ENCODE results near the gene DRAM1. TPM values are rescaled to one million over a fixed set of nuclear protein-coding genes. Genes with fewer than 3 reads are reported as not detected.
A peak's percentile ranks its signal among the peaks of the same experiment; 100 is the strongest.

DRAM1 gene
- polyA plus RNA-seq, 1 of the 3 experiments (the other 2 are of a cell fraction): 37.4 TPM

DNA sequence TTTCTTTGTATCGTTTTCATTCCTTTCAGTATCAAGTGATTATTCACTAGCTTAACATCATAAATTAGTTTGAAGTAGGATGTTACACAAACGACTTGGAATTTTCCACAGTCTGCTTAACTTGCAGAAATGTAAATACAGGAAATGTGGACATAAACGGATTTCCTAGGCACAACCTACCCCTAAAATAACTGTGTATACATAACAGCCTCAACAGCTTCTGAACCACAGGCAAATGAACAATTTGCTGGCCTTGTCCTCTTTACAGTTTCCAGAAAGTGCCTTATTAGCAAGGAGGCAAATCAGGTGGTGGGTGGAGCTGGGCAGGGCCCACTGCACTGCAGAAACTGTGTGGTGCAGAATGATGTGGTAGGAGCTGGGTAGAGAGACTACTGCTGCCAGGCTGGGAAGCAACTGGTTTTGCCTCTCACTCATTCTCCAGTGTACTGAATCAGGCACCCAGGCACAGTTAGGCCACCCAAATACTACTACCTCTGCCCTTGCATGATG is 14.1 kb downstream of the DRAM1 start:
- Histone ChIP-seq H2AFZ (ENCODE audit: low read depth) (0 out of 2 replicates have a peak overlapping the region, but pooled peaks have one; percentile 52), H3K4me3 (ENCODE audit: low read depth in 2 of 2, low read length in 1 of 2) (0 out of 4 replicates have a peak overlapping the region, but pooled peaks of 1 of the 2 experiments have one; percentile 19), H3K9me3 (no peaks in the 10 kb centered on the region), H4K20me1 (ENCODE audit: insufficient read depth) (no peaks in the 10 kb centered on the region), H3K36me3 (replicated peaks in 1 of 2; ENCODE audit: control insufficient read depth in 1 of 2, insufficient read depth in 2 of 2, low read length in 1 of 2) (no peaks in the 10 kb centered on the region), H3K27ac (ENCODE audit: low read depth in 2 of 2, low read length in 1 of 2) (peak overlapping the region; percentile 29 to 74), H3K9me2 (no peaks in the 10 kb centered on the region), H3F3A (replicated peaks; ENCODE audit: insufficient read depth) (peaks cover 26% of the 10 kb centered on the region), H3K4me1 (ENCODE audit: control insufficient read depth in 1 of 2, insufficient read depth in 2 of 2, low read depth in 1 of 2, low read length in 1 of 2) (peaks cover 0 to 19% of the 10 kb centered on the region in 2 experiments; a peak in 3 of 4 replicates), H3K79me2 (ENCODE audit: insufficient read depth) (peaks cover 63% of the 10 kb centered on the region), H3K9ac (peak overlapping the region; percentile 39; the same call in 1 of the 2 replicates), H3K4me2 (peak overlapping the region; percentile 56), H3K27me3 (ENCODE audit: insufficient read depth) (no peaks in the 10 kb centered on the region)
- CTCF ChIA-PET: interaction anchor here (0.9 to 1.4 kb wide), 2 partner anchors 52 to 61 kb away, joined by 3 read pairs; partner anchors contain the start of gene GNPTAB
- WGBS (ENCODE audit: low lambda C conversion rate): 2% methylated on average over 3 of the region's 3 CpGs
- DNase-seq: no peak
- POLR2A ChIA-PET: no interaction called here
- TF ChIP-seq EP300 (IDR thresholded peaks at IDR 0.05; ENCODE audit: borderline replicate concordance in 1 of 2, low read depth in 1 of 2, low read length in 1 of 2) (peak in 1 of 2 experiments; percentile 59; a peak in 1 of 4 replicates), FOXJ3 (CRISPR knock-in tag; IDR thresholded peaks at IDR 0.05) (no peak), SIN3A (IDR thresholded peaks at IDR 0.05; ENCODE audit: borderline replicate concordance, low read depth, low read length) (no peak), RCOR1 (IDR thresholded peaks at IDR 0.05; ENCODE audit: low read length) (no peak), ELF1 (IDR thresholded peaks at IDR 0.05) (0 out of 2 replicates have a peak, but pooled peaks have one; percentile 23), EZH2phosphoT487 (IDR thresholded peaks at IDR 0.05; ENCODE audit: borderline replicate concordance, low read depth) (no peak), SMC3 (IDR thresholded peaks at IDR 0.05; ENCODE audit: low read depth, low read length) (no peak), TCF12 (IDR thresholded peaks at IDR 0.05) (peak; percentile 59), FOSL2 (IDR thresholded peaks at IDR 0.05; ENCODE audit: borderline replicate concordance, low read depth) (peak; percentile 29; the same call in 1 of the 2 replicates), POLR2AphosphoS5 (IDR thresholded peaks at IDR 0.05; ENCODE audit: low read depth, low read length) (no peak), RXRA (IDR thresholded peaks at IDR 0.05; ENCODE audit: borderline replicate concordance, low read depth) (no peak), PBX3 (IDR thresholded peaks at IDR 0.05) (peak; percentile 64), MXI1 (IDR thresholded peaks at IDR 0.05; ENCODE audit: low read depth, low read length) (no peak), CTCF (IDR thresholded peaks at IDR 0.05) (no peak), FOXM1 (IDR thresholded peaks at IDR 0.05; ENCODE audit: low read depth) (no peak), MEF2A (IDR thresholded peaks at IDR 0.05; ENCODE audit: borderline replicate concordance, low read depth) (no peak), ZBTB33 (IDR thresholded peaks at IDR 0.05; ENCODE audit: borderline replicate concordance, low read depth) (no peak), USF2 (IDR thresholded peaks at IDR 0.05; ENCODE audit: borderline replicate concordance, low read depth, low read length) (no peak), CHD2 (IDR thresholded peaks at IDR 0.05; ENCODE audit: low read length, partially characterized antibody) (no peak), GATA2 (CRISPR knock-in tag; IDR thresholded peaks at IDR 0.05) (no peak), RFX5 (IDR thresholded peaks at IDR 0.05; ENCODE audit: low read length) (no peak), TEAD4 (IDR thresholded peaks at IDR 0.05; ENCODE audit: borderline replicate concordance, insufficient read depth) (no peak), NRF1 (IDR thresholded peaks at IDR 0.05; ENCODE audit: low read depth, low read length) (no peak), GABPA (IDR thresholded peaks at IDR 0.05; ENCODE audit: low read depth) (no peak; the same call in 1 of the 2 replicates)
- TF ChIP-seq, protein P1, sequence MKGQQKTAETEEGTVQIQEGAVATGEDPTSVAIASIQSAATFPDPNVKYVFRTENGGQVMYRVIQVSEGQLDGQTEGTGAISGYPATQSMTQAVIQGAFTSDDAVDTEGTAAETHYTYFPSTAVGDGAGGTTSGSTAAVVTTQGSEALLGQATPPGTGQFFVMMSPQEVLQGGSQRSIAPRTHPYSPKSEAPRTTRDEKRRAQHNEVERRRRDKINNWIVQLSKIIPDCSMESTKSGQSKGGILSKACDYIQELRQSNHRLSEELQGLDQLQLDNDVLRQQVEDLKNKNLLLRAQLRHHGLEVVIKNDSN (IDR thresholded peaks at IDR 0.05; ENCODE audit: borderline replicate concordance, low read depth): no peak
- TF ChIP-seq, protein P2, sequence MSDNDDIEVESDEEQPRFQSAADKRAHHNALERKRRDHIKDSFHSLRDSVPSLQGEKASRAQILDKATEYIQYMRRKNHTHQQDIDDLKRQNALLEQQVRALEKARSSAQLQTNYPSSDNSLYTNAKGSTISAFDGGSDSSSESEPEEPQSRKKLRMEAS (IDR thresholded peaks at IDR 0.05; ENCODE audit: low read depth): no peak

Data from SK-N-SH (cell line).